HG03457 (cell line): ENCODE measurements around the gene JAK2.
"Not testable (repeated sequence)": the region's sequence is repeated elsewhere in the genome, so short reads cannot be mapped to it uniquely, and the experiment has no call there.

Experiments used
- ATAC-seq: cut with Tn5 transposase; IDR thresholded peaks from one replicate; pipeline ENCODE4 v1.9.1; 2021; ENCODE audit warnings: moderate number of reproducible peaks; ENCODE audit not compliant: unreplicated experiment

JAK2 gene

DNA sequence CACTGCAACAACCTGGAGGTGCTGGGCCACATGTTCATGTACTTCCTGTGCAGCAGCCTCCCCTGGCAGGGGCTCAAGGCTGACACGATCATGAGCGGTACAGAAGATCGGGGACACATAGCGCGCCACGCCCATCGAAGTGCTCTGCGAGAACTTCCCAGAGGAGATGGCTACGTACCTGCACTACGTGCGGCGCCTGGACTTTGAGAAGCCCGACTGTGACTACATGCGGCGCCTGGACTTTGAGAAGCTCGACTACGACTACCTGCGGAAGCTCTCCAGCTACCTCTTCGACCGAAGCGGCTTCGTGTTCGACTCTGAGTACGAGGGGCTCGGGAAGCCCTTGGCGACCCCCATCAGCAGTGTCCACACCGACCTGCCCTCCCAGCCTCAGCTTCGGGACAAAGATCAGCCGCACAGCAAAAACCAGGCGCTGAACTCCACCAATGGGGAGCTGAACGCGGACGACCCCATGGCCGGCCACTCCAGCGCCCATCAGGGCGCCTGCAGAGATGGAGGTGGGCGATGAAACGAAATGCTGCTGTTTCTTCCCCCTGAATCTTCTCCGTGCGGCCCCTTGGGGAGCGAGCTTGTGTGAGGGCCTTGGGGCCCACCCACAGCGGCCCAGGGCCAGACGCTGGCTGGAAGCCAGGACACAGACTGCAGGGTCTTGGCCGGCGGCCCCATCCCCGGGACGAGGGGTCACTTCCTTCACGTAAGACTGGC lies 56.5 kb downstream of the JAK2 start:
- ATAC-seq: no peak

DNA sequence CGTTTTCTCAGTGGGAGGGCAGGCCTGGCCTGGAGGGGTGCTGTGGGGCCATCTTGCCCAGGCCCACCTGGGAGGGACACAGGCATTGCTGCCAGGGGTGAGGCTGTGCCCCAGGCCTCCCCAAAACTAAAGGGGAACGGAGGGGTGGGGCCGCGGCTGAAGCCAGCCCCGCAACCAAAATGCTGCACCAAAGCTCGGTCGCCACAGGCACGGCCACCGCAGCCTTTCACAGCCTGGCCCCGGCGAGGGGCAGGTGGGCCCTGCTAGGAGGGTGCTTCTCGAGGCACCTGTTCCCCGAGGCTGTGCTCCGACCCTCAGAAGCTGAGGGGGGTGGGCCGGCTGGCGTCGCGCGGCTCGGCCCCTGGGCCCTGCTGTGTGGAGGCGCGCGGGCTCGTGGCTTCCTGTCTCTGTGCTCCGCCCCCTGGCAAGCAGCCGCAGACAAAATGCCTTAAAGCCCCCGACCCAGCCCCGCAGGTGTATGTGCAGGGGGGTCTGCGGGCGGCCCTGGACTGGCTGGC lies 57.6 kb downstream of the JAK2 start:
- no peak for ATAC-seq

DNA sequence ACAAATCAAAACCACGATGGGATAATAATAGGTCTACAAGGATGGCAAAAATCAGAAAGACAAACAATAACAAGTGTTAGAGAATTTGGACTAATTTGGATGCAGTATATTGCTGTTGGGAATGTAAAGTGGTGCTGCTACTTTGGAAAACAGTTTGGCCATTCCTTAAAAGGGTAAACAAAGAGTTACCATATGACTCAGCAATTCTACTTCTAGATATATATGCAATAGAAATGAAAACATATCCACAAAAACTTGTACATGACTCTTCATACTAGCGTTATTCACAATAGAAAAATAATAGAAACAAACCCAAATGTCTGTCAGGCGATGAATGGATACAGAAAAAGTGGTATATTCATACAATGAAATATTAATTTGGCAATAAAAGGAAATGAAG lies 58.3 kb downstream of the JAK2 start:
- ATAC-seq: no peak

DNA sequence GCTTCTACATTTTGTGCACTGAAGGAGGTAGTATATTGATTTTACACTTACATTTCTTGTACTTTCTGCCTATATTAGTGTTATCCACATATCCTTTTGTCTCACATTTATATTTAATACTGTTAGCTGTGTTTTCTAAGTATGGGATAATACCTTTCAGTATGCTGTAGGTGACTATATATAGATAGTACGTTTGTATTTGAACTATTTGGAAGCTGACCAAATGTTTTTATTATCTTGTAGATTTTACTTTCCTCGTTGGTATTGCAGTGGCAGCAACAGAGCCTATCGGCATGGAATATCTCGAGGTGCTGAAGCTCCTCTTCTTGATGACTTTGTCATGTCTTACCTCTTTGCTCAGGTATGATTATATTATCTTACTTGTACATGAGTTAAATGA lies 59.1 kb downstream of the JAK2 start:
- no peak for ATAC-seq

DNA sequence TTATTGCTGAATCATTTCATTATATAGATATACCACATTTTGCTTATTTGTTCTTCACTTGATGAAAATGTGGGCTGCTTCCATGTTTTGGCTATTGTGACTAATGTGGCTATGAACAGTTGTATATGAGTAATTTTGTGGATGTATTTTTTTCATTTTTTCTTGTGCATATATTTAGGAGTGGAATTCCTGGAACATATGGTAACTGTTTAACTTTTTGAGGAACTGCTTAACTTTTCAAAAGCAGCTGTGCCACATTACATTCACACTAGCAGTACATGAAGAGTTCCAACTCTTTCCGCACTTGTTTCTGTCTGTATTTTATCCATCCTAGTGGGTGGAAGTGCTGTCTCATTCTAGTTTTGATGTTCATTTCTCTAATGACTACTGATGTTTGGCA lies 67.8 kb downstream of the JAK2 start:
- no peak for ATAC-seq

DNA sequence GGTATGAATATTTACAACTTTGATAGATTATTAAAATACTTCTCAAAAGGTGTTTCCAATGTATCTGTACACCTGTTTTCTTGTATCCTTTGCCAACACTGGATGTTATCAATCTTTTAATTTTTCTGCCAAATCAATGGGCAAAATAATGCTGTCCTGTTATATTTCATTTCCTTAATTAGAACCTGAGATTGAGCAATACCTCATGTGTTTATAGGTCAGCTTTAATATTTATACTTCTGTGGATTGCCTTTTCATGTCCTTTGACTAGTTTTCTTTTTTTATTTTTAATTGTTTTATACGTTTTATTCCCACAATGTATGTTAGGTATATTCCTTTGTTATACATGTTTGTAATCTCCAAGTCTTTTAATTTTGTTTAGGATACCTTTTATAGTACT lies 77.6 kb downstream of the JAK2 start:
- ATAC-seq: no peak

DNA sequence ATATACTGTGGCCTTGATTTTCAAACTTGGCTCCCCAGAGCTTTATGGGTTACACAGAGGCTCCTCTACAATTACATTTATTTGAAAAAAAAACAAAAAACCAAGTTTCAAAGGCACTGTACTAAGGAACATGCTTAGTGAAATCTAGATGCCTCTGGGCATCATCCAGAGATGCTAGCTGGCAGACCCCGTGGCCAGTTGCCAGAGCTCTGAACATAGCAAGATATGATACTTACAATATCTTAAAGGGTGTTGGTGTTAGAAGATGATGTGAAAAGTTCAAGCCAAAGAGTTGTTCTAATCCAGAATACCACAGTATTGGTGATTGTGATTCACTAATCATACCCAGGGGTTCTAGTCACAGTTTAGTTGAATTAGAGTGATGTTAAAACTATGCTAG lies 87.8 kb downstream of the JAK2 start:
- ATAC-seq: no peak

DNA sequence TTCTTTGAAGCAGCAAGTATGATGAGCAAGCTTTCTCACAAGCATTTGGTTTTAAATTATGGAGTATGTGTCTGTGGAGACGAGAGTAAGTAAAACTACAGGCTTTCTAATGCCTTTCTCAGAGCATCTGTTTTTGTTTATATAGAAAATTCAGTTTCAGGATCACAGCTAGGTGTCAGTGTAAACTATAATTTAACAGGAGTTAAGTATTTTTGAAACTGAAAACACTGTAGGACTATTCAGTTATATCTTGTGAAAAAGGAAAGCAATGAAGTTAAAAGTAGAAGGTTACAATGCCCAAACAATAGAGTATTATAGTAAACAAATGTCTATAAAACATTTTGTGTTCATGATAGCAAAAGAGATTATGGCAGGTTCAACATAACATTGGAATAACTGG lies 88.6 kb downstream of the JAK2 start:
- no peak for ATAC-seq

DNA sequence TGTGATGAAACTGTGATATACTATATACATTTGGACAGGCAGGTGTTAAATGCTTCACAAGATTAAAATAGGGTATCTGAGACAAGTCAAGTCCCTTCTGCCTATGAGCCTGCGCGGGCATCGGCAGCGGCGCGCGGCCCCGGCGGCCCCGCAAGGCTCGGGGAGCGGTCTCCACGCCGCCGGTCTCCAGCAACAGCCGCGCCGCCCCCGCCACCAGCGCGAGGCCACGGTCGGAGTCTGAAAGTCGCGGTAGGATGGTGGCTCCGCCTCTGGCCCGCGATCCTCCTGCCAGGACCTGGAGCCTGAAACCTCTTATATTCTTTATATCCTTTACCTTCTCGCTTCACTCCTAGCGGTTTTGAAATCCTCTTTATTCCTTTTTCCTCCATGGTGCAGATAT lies 100.9 kb downstream of the JAK2 start:
- ATAC-seq: no peak

DNA sequence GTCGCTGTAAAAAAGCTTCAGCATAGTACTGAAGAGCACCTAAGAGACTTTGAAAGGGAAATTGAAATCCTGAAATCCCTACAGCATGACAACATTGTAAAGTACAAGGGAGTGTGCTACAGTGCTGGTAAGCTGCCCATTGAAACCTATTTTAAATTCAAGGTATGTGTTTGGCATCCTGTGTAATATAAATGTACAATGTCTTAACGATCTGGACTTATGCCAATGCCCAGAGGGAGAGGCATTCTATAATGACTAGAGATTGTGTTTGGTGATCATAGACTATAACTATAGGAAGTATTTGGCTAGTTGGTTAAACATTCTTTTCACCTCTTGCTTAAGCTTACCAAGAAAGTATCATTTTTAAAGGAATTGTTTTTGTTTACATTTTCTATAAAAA lies 104.7 kb downstream of the JAK2 start:
- ATAC-seq: no peak

DNA sequence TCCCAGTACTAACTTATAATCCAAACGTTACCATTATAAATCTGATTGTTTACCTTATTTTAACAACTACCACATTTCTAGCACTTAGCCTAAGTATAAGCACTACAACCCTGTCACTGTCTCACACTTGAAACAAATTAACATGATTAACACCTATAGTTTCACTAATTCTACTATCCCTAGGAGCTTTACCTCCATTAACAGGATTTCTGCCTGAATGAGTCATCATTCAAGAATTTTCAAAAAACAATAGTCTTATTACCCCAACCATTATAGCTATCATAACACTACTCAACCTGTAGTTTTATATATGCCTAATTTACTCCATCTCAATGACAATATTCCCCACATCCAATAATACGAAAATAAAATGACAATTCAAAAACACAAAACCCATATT lies 110.7 kb downstream of the JAK2 start:
- ATAC-seq: no peak

DNA sequence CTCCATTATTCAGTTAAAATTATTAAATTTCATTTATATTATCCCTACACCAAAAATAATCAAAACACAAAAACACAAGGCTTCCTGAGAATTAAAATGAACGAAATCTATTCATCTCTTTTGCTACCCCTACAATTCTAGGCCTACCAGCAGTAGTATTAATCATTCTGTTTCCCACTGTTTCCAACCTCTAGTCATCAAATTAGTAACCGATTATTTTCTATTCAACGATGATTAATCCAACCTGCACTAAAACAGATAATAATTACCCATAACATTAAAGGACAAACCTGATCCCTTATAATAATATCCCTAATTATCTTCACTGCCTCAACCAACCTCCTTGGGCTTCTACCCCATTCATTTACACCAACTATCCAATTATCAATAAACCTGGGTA lies 114.4 kb downstream of the JAK2 start:
- no peak for ATAC-seq

DNA sequence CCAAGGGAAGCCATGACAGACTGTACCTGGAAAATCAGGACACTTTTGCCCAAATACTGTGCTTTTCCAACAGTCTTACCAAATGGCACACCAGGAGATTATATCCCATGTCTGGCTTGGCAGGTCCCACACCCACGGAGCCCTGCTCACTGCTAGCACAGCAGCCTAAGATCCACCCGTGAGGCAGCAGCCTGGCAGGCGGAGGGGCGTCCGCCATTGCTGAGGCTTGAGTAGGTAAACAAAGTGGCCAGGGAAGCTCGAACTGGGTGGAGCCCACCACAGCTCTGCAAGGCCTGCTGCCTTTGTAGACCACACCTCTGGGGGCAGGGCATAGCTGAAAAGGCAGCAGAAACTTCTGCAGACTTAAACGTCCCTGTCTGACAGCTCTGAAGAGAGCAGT lies 116.1 kb downstream of the JAK2 start:
- not testable (repeated sequence) for ATAC-seq

DNA sequence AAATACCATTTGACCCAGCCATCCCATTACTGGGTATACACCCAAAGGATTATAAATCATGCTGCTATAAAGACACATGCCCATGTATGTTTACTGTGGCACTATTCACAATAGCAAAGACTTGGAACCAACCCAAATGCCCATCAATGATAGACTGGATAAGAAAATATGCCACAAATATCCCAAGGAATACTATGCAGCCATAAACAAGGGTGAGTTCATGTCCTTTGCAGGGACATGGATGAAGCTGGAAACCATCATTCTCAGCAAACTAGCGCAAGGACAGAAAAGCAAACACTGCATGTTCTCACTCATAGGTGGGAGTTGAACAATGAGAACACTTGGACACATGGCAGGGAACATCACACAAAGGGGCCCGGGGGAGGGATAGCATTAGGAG lies 121.4 kb downstream of the JAK2 start:
- ATAC-seq: not testable (repeated sequence)

DNA sequence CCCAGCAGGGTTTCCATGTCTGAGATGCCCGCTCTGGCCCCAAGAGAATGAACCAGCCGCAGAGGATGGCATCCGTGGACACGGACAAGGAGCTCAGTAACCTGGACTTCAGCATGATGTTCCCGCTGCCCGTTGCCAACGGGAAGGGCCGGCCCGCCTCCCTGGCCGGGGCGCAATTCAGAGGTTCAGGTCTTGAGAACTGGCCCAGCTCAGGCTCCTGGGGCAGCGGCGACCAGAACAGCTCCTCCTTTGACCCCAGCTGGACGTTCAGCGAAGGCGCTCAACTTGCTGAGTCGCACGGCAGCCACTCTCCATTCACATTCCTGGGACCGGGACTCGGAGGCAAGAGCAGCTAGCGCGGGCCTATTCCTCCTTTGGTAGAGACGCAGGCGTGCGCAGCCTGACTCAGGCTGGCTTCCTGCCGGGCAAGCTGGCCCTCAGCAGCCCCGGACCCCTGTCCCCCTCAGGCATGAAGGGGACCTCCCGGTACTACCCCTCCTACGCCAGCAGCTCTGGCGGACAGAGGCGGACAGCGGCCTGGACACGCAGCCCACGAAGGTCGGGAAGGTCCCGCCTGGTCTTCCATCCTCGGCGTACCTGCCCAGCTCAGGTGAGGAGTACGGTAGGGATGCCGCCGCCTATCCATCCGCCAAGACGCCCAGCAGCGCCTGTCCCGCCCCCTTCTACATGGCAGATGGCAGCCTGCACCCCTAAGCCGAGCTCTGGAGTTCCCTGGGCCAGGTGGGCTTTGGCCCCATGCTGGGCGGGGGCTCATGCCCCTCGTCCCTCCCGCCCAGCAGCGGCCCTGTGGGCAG lies 126.0 kb downstream of the JAK2 start:
- no peak for ATAC-seq

DNA sequence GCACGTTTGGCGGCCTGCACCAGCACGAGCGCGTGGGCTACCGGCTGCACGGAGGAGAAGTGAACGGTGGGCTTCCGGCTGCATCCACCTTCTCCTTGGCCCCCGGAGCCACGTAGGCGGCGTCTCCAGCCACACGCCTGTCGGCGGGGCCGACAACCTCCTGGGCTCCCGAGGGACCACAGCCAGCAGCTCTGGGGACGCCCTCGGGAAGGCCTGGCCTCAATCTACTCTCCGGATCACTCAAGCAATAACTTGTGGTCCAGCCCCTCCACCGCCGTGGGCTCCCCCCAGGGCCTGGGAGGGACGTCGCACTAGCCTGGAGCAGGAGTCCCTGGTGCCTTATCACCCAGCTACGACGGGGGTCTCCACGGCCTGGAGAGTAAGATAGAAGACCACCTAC lies 126.6 kb downstream of the JAK2 start:
- ATAC-seq: no peak

DNA sequence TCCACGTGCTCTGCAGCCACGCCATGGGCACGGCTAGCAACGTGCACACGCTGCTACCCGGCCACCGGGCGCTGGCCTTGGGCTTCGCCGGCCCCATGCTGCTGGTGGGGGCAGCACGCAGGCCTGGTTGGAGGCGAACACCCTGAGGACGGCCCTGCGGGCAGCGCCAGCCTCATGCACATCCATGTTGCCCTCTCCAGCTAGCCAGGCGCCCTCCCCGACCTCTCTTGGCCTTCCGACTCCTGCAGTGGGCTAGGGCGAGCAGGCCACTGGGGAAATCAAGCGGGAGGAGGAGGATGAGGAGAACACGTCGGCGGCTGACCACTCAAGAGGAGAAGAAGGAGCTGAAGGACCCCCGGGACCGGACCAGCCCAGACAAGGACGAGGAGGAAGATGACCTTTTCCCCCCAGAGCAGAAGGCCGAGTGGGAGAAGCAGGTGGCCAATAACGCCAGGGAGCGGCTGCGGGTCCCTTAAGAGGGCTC lies 127.1 kb downstream of the JAK2 start:
- ATAC-seq: no peak

DNA sequence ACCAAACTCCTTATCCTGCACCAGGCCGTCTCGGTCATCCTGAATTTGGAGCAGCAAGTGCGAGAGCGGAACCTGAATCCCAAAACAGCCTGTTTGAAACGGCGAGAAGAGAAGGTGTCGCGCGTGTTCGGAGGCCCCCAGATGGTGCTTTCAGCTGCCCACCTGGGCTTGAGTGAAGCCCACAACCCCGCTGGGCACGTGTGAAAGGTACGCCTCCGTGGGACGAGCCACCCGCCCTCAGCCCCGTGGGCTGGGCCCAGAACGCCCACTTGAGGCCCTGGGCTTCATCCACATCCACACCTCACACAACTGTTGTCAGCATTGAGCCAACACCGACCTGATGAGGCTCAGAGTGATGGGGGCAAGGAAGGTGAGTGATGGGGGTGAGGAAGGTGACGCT lies 127.6 kb downstream of the JAK2 start:
- ATAC-seq: no peak

DNA sequence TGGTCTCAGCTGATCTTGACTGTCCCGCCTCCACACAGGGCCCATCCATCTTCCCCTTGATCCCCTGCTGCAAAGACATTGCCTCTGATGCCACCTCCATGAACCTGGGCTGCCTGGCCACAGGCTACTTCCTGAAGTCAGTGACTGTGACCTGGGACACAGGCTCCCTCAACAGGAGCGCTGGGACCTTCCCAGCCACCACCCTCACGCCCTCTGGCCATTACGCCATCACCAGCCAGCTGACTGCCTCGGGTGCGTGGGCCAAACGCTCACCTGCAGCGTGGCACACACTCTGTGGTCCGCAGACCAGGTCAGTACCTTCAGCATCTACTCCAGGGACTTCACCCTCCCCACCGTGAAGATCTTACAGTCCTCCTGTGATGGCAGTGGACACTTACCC lies 128.5 kb downstream of the JAK2 start:
- ATAC-seq: no peak

DNA sequence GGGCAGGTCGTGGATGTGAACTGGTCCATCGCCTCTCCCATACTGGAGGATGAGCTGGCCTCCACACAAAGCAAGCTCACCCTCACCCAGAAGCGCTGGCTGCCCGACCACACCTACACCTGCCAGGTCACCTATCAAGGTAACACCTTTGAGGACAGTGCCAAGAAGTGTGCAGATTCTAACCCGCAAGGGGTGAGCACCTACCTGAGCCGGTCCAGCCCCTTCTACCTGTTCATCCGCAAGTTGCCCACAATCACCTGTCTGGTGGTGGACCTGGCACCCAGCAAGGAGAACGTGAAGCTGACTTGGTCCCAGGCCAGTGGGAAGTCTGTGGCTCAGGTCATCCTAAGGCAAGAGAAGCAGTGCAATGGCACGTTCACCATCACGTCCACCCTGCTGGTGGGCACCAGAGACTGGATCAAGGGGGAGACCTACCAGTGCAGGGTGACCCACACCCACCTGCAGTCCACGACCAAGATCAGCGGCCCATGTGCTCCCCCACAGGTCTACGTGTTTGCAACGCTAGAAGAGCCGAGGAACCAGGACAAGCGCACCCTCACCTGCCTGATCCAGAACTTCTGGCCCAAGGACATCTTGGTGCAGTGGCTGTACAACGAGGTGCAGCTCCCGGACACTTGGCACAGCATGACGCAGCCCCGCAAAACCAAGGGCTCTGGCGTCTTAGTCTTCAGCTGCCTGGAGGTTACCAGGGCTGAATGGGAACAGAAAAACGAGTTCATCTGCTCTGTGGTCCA lies 129.1 kb downstream of the JAK2 start:
- ATAC-seq: no peak

DNA sequence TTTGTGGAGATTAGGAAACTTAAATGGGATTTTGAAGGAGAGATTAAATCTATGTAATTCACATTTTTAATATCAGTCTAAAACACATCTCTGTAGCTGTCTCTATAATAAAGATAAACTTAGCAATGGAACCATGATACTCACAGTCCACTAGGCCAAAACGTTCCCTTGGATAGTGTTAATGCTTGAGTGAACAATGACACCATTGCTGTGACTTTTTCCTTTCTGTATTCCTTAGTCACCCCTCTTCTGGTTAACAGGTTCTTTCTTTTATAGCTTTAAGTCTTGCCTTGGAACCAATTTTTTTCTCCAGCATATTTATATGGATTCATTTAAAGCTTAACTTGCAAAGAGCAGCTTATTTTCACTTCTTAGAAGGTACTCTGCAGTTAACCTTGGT lies 137.0 kb downstream of the JAK2 start:
- ATAC-seq: no peak

DNA sequence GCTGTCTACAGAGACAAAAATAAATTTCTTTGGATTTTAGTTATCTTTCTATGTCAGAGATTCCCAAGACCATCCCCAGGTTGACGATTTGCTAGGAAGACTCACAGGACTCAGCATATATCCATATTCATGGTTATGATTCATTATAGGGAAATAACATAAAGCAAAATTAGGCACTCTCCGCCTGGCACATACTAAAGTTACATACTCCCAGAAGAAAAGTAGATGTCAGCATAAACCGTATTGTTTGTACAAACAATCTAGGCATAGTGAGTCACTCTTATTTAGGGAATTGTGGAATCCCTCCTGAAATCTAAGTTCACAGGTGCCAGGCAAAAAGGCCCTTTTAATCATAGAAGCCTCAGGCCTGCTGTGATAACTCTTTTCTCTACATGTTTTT lies 137.4 kb downstream of the JAK2 start:
- ATAC-seq: no peak
